GM20000 (cell line): Measurements from ENCODE around the gene TMPRSS11E.
"Not testable (repeated sequence)": the region's sequence is repeated elsewhere in the genome, so short reads cannot be mapped to it uniquely, and the experiment has no call there.

Experiments used
- DNase-seq: peaks from one replicate; pipeline ENCODE4 v3.0.0; 2012; ENCODE audit warnings: low spot score
- TF ChIP-seq, protein P1 (sequence below): IDR thresholded peaks from 2 replicates; pipeline ENCODE4 v1.5.1; 2012; ENCODE audit warnings: mild to moderate bottlenecking, control low read depth; ENCODE audit errors: extremely low read depth, missing control alignments

Gene TMPRSS11E

DNA sequence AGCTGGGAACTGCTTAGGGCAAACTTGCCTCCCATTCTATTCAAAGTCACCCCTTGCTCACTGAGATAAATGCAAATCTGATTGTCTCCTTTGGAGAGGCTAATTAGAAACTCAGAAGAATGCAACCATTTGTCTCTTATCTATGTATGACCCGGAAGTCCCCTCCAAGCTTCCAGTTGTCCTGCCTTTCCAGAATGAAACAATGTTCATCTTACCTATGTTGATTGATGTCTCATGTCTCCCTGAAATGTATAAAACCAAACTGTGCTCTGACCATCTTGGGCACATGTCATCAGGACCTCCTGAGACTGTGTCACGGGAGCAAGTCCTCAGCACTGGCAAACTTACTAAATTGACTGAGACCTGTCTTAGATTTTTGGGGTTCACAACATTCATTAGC lies 37.1 kb upstream of the TMPRSS11E start:
- no peak for DNase-seq
- TF ChIP-seq, protein P1, sequence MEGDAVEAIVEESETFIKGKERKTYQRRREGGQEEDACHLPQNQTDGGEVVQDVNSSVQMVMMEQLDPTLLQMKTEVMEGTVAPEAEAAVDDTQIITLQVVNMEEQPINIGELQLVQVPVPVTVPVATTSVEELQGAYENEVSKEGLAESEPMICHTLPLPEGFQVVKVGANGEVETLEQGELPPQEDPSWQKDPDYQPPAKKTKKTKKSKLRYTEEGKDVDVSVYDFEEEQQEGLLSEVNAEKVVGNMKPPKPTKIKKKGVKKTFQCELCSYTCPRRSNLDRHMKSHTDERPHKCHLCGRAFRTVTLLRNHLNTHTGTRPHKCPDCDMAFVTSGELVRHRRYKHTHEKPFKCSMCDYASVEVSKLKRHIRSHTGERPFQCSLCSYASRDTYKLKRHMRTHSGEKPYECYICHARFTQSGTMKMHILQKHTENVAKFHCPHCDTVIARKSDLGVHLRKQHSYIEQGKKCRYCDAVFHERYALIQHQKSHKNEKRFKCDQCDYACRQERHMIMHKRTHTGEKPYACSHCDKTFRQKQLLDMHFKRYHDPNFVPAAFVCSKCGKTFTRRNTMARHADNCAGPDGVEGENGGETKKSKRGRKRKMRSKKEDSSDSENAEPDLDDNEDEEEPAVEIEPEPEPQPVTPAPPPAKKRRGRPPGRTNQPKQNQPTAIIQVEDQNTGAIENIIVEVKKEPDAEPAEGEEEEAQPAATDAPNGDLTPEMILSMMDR: no peak

DNA sequence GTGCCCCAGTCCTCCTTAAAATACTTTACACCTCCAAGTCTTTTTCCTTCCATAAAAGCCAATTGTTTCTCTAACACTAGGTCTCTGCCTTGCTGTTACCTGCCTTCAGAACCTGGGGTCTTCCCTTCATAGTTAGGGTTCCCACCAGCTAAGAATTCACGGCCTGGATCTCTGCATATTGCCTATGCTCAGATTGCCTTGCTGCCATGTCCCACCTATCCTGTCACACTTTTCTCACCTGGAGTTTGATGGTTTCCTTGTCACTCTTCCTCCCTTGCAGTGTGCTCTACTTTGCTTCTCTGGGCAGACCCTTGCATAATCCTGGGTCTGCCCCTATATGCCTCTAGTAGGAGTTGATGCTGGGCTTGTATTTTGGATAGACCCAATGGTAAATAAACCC lies 36.6 kb upstream of the TMPRSS11E start:
- no peak for DNase-seq
- TF ChIP-seq, protein P1: no peak

DNA sequence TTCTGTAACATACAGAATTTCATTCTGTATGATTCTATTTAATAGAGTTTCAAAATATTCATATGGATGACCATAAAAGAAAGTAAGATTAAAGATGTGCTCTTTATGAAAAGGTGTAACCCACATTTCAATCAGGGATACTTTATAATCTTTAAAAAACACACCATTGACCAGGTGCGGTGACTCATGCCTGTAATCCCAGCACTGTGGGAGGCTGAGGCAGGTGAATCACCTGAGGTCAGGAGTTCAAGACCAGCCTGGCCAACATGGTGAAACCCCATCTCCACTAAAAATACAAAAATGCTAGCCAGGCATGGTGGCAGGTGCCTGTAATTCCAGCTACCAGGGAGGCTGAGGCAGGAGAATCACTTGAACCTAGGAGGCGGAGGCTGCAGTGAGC lies 35.2 kb upstream of the TMPRSS11E start:
- DNase-seq: not testable (repeated sequence)

DNA sequence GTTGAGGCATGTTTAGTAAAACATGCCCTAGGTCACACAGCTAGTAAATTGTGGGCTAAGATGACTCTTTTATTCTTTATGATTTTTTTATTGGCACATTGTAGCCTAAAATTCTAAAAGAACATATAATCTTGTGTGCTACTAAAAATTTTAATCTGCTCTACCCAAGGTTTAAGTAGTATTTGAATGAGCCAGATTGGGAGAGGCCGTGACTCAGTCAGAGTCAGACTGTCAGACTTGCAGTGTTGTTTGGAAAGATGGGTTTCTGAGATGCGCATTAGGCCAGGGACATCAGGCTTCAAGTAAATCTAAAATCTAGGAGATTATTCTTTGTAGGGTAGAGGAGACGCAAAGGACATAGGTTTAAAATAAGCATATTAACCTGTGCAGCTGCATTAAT lies 30.7 kb upstream of the TMPRSS11E start:
- TF ChIP-seq, protein P1: no peak
- no peak for DNase-seq

DNA sequence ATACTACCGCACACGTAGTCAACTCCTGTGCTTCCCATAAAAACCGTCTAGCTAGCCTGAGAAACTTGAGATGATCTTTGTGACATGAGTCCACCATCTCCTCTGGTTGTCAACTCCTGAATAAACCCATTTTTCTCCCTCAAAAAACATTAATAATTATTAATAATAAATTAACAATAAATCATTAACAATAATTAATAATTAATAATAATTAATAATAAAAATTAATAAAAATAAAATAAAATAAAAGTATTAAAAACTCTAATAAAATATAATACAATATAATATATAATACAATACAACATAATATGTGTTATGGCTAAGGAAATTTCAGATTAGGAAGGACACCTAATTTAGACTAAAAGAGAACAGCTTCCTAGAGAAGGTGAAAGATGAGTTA lies 20.7 kb upstream of the TMPRSS11E start:
- TF ChIP-seq, protein P1: no peak
- no peak for DNase-seq

DNA sequence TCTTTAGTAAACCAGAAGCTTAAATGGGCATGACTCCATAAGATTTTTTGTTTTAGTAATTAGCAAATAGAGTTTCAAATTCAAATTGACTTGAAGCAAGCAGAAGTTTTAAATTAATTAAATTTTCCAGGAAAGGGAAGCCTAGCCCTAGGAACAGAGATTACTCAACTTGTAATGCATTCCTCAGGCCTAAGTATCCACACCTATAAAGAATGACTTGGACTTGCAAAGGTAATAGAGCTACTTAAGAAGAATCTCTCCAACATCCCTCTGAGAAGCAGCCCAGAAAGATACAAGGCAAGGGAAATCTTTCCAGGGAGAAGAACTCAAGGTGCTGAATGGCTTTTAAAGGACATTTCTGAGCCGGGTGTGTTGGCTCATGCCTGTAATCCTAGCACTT lies 16.9 kb upstream of the TMPRSS11E start:
- no peak for DNase-seq
- TF ChIP-seq, protein P1: no peak

DNA sequence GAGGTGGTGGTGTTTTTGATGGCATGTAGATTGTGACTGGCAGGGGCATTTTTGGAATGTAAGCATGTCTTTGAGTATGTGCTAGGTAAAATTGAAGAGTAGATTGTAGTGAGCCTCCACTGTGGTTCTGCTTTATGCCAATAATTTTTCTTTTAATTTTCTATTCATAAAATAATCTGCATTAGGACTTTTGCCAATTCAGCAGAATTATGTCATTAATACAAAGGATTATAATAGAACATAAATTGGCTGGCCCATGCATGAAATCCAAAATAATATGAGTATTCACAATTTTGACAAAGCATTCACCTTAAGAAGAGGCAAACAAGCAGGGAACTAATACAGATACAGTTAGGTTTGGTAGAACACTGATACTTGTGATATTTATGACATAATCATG lies 14.9 kb upstream of the TMPRSS11E start:
- TF ChIP-seq, protein P1: no peak
- no peak for DNase-seq

DNA sequence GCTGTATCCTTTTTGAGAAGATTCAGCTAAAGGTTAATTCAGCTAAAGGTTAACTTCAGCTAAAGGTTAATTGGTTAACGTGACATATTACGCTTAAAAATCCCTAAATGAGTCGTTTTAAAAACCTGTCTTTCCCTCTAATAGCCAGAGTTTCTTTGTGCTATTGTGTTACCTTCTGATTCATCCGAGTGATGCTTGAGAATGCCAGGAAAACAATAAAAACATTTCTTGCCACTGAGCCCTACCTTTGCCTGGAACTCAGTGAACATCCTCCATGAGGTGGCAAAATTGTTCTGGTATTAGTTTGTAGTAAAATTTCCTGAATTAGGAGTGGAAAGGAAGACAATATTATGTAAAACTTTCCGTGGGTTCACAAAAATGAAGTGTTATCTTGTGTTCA lies 13.7 kb upstream of the TMPRSS11E start:
- TF ChIP-seq, protein P1: no peak
- DNase-seq: no peak
